Endometrial microvascular endothelial cells (primary cell): ENCODE results near the gene CLDN19. TPM values are rescaled to one million over a fixed set of nuclear protein-coding genes. Genes with fewer than 3 reads are reported as not detected.
"Not testable (repeated sequence)": the region's sequence is repeated elsewhere in the genome, so short reads cannot be mapped to it uniquely, and the experiment has no call there.

ENCODE experiments used
- in situ Hi-C: cut with HindIII; loops from 2 replicates; pipeline ENCODE4 v1.10.0; 2017; ENCODE audit warnings: low sequenced_read_pairs, low pct_unique_long_range_greater_than_20kb; ENCODE audit errors: inconsistent ontology term
- total RNA-seq: library from RNA; depleted of rRNA; stranded (reverse); fragments of >200 nt; gene quantifications from one replicate; pipeline ENCODE4 v1.2.3, GENCODE V29; 2015; ENCODE audit errors: inconsistent ontology term

CLDN19 gene
- total RNA-seq, 1 donor from 2014 or later: not detected

GRCh38 chr1:42765269-42765668, 25.2 kb upstream of the CLDN19 start:
- in situ Hi-C loops: no loop called here

- in situ Hi-C loops: no loop called here
Measured at GRCh38 chr1:42762269-42762668, 22.2 kb upstream of the CLDN19 start.

GRCh38 chr1:42761567-42761966, 21.5 kb upstream of the CLDN19 start:
- in situ Hi-C loops: no loop called here

- in situ Hi-C loops: no loop called here
Measured at GRCh38 chr1:42759114-42759513, 19.1 kb upstream of the CLDN19 start.

- in situ Hi-C loops: no loop called here
Measured at GRCh38 chr1:42758641-42759040, 18.6 kb upstream of the CLDN19 start.

- in situ Hi-C loops: no loop called here
Measured at GRCh38 chr1:42757892-42758275, 17.8 kb upstream of the CLDN19 start.

GRCh38 chr1:42756956-42757891, 17.2 kb upstream of the CLDN19 start:
- in situ Hi-C loops: no loop called here

GRCh38 chr1:42753070-42753469, 13.0 kb upstream of the CLDN19 start:
- in situ Hi-C loops: no loop called here

GRCh38 chr1:42752284-42752683, 12.2 kb upstream of the CLDN19 start:
- in situ Hi-C loops: no loop called here

GRCh38 chr1:42751511-42752070, 11.6 kb upstream of the CLDN19 start:
- in situ Hi-C loops: not testable (repeated sequence)

- in situ Hi-C loops: no loop called here
Measured at GRCh38 chr1:42750041-42750440, 10.0 kb upstream of the CLDN19 start.

GRCh38 chr1:42748461-42749410, 8.7 kb upstream of the CLDN19 start:
- in situ Hi-C loops: no loop called here

GRCh38 chr1:42748021-42748420, 8.0 kb upstream of the CLDN19 start:
- in situ Hi-C loops: no loop called here

GRCh38 chr1:42747125-42747524, 7.1 kb upstream of the CLDN19 start:
- in situ Hi-C loops: no loop called here

GRCh38 chr1:42746436-42747105, 6.5 kb upstream of the CLDN19 start:
- in situ Hi-C loops: no loop called here

GRCh38 chr1:42745851-42746250, 5.8 kb upstream of the CLDN19 start:
- in situ Hi-C loops: no loop called here

- in situ Hi-C loops: no loop called here
Measured at GRCh38 chr1:42744148-42744413, 4.0 kb upstream of the CLDN19 start.

GRCh38 chr1:42743317-42744147, 3.5 kb upstream of the CLDN19 start:
- in situ Hi-C loops: no loop called here
